SK-N-SH (cell line): ENCODE results near the gene SLC22A5.
"Not testable (repeated sequence)": the region's sequence is repeated elsewhere in the genome, so short reads cannot be mapped to it uniquely, and the experiment has no call there.

Experiments used
- FOXM1 ChIP-seq: IDR thresholded peaks from 2 replicates; pipeline ENCODE4 v1.4.0; 2012; ENCODE audit warnings: low read depth, mild to moderate bottlenecking
- GABPA ChIP-seq: IDR thresholded peaks from 2 replicates; pipeline ENCODE4 v1.4.0; 2012; ENCODE audit warnings: low read depth, mild to moderate bottlenecking
- TAF1 ChIP-seq: IDR thresholded peaks from 2 replicates; pipeline ENCODE4 v1.6.1; 2012; ENCODE audit warnings: low read depth, mild to moderate bottlenecking, low read length, moderate library complexity, borderline replicate concordance
- TF ChIP-seq, protein P1 (sequence below): fragments of 150-350 bp; IDR thresholded peaks from 2 replicates; pipeline ENCODE4 v1.6.1; 2017; ENCODE audit warnings: antibody characterized with exemption, low read length, low read depth, borderline replicate concordance
- TF ChIP-seq, protein P2 (sequence below): fragments of 200-600 bp; sonication (generic); IDR thresholded peaks from 2 replicates; pipeline ENCODE4 v1.6.1; 2017; ENCODE audit warnings: antibody characterized with exemption, mild to moderate bottlenecking, moderate library complexity

DNA sequence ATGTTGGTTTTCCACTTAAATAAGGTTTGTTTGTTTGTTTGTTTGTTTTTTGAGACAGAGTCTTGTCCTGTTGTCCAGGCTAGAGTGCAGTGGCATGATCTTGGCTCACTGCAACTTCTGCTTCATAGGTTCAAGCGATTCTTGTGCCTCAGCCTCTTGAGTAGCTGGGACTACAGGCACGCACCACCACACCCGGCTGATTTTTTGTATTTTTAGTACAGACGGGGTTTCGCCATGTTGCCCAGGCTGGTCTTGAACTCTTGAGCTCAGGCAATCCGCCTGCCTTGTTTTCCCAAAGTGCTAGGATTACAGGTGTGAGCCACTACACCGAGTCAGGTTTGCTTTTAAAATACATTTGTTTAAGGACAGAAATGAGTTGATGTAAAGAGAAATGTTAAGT lies 46.0 kb downstream of the SLC22A5 start:
- not testable (repeated sequence) for TF ChIP-seq GABPA, FOXM1, TAF1
- TF ChIP-seq, protein P1, sequence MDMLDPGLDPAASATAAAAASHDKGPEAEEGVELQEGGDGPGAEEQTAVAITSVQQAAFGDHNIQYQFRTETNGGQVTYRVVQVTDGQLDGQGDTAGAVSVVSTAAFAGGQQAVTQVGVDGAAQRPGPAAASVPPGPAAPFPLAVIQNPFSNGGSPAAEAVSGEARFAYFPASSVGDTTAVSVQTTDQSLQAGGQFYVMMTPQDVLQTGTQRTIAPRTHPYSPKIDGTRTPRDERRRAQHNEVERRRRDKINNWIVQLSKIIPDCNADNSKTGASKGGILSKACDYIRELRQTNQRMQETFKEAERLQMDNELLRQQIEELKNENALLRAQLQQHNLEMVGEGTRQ, result not testable (repeated sequence)
- TF ChIP-seq, protein P2, sequence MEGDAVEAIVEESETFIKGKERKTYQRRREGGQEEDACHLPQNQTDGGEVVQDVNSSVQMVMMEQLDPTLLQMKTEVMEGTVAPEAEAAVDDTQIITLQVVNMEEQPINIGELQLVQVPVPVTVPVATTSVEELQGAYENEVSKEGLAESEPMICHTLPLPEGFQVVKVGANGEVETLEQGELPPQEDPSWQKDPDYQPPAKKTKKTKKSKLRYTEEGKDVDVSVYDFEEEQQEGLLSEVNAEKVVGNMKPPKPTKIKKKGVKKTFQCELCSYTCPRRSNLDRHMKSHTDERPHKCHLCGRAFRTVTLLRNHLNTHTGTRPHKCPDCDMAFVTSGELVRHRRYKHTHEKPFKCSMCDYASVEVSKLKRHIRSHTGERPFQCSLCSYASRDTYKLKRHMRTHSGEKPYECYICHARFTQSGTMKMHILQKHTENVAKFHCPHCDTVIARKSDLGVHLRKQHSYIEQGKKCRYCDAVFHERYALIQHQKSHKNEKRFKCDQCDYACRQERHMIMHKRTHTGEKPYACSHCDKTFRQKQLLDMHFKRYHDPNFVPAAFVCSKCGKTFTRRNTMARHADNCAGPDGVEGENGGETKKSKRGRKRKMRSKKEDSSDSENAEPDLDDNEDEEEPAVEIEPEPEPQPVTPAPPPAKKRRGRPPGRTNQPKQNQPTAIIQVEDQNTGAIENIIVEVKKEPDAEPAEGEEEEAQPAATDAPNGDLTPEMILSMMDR, result not testable (repeated sequence)
